Liver (tissue), 9 donors: ENCODE measurements around the gene TMEM107. TPM values are rescaled to one million over a fixed set of nuclear protein-coding genes. Genes with fewer than 3 reads are reported as not detected.

Source experiments
- DNase-seq: peaks from one replicate; pipeline ENCODE4 v3.0.0-alpha.2; 2017; ENCODE audit warnings: low spot score
- H3K27ac ChIP-seq, 2 donors: one replicate each; pipeline ENCODE4 v1.7.0; 2013; ENCODE audit warnings: inconsistent platforms in 2 of 2, low read length in 2 of 2, control low read depth in 1 of 2, low read depth in 1 of 2, mild to moderate bottlenecking in 1 of 2
- H3K27me3 ChIP-seq, 4 donors: one replicate each; pipeline versions ENCODE4 v1.6.1 to v1.7.0; 2013; ENCODE audit warnings: low read length in 3 of 4, inconsistent platforms in 1 of 4, mild to moderate bottlenecking in 1 of 4, moderate library complexity in 1 of 4; ENCODE audit not compliant: control insufficient read depth in 4 of 4, insufficient read depth in 4 of 4
- H3K36me3 ChIP-seq, 4 donors: one replicate each; pipeline versions ENCODE4 v1.6.1 to v1.7.0; 2013; ENCODE audit warnings: low read length in 3 of 4, mild to moderate bottlenecking in 3 of 4, low read depth in 1 of 4, moderate library complexity in 1 of 4; ENCODE audit not compliant: control insufficient read depth in 4 of 4, insufficient read depth in 3 of 4
- H3K4me1 ChIP-seq, 4 donors: one replicate each; pipeline versions ENCODE4 v1.6.1 to v1.7.0; 2013; ENCODE audit warnings: low read length in 3 of 4, mild to moderate bottlenecking in 3 of 4, moderate library complexity in 1 of 4; ENCODE audit not compliant: control insufficient read depth in 4 of 4, insufficient read depth in 4 of 4
- H3K4me3 ChIP-seq, 3 donors: one replicate each; pipeline versions ENCODE4 v1.6.1 to v1.7.0; 2013; ENCODE audit warnings: low read length in 3 of 3, control low read depth in 1 of 3, low read depth in 1 of 3, mild to moderate bottlenecking in 1 of 3
- H3K9ac ChIP-seq, 2 donors: one replicate each; pipeline ENCODE4 v1.7.0; 2013; ENCODE audit warnings: low read length in 2 of 2, mild to moderate bottlenecking in 2 of 2, moderate library complexity in 2 of 2, control low read depth in 1 of 2, low read depth in 1 of 2
- H3K9me3 ChIP-seq, 4 donors: one replicate each; pipeline versions ENCODE4 v1.6.1 to v1.7.0; 2013; ENCODE audit warnings: low read length in 3 of 4; ENCODE audit not compliant: control insufficient read depth in 4 of 4
- ATF3 ChIP-seq: IDR thresholded peaks from 2 replicates; pipeline ENCODE4 v1.6.1; 2016; ENCODE audit warnings: antibody characterized with exemption
- CTCF ChIP-seq: fragments of 150-350 bp; IDR thresholded peaks from 2 replicates; pipeline ENCODE4 v1.5.1; 2017; ENCODE audit warnings: improper control_type of control experiment, low read depth, low read length; ENCODE audit not compliant: missing input control
- EGR1 ChIP-seq, 2 donors: IDR thresholded peaks; 2 replicates each; pipeline ENCODE4 v1.6.1; 2016 to 2018; ENCODE audit warnings: antibody characterized with exemption in 2 of 2, low read depth in 2 of 2
- FOXA1 ChIP-seq: IDR thresholded peaks from 2 replicates; pipeline ENCODE4 v1.6.1; 2016; ENCODE audit warnings: antibody characterized with exemption
- FOXA2 ChIP-seq: IDR thresholded peaks from 2 replicates; pipeline ENCODE4 v1.6.1; 2016; ENCODE audit warnings: antibody characterized with exemption
- GABPA ChIP-seq, 2 donors: IDR thresholded peaks in 1 of 2; conservative IDR thresholded peaks in 1 of 2; 2 replicates each; pipeline ENCODE4 v1.6.1; 2016; ENCODE audit warnings: antibody characterized with exemption in 2 of 2, mild to moderate bottlenecking in 1 of 2, moderate library complexity in 1 of 2
- HNF4A ChIP-seq, 2 donors: conservative IDR thresholded peaks; 2 replicates each; pipeline ENCODE4 v1.6.1; 2016; ENCODE audit warnings: antibody characterized with exemption in 2 of 2, mild to moderate bottlenecking in 2 of 2
- HNF4G ChIP-seq: IDR thresholded peaks from 2 replicates; pipeline ENCODE4 v1.6.1; 2016; ENCODE audit warnings: antibody characterized with exemption
- JUND ChIP-seq, 2 donors: IDR thresholded peaks; 2 replicates each; pipeline ENCODE4 v1.6.1; 2016; ENCODE audit warnings: antibody characterized with exemption in 2 of 2
- MAX ChIP-seq: IDR thresholded peaks from 2 replicates; pipeline ENCODE4 v1.6.1; 2016; ENCODE audit warnings: antibody characterized with exemption
- NR2F2 ChIP-seq: IDR thresholded peaks from 2 replicates; pipeline ENCODE4 v1.6.1; 2016; ENCODE audit warnings: antibody characterized with exemption
- RAD21 ChIP-seq, 2 donors: IDR thresholded peaks; 2 replicates each; pipeline ENCODE4 v1.6.1; 2016; ENCODE audit warnings: antibody characterized with exemption in 2 of 2, mild to moderate bottlenecking in 2 of 2
- REST ChIP-seq: IDR thresholded peaks from 2 replicates; pipeline ENCODE4 v1.6.1; 2016; ENCODE audit warnings: antibody characterized with exemption, mild to moderate bottlenecking
- RXRA ChIP-seq, 2 donors: IDR thresholded peaks; 2 replicates each; pipeline ENCODE4 v1.6.1; 2017 to 2018; ENCODE audit warnings: antibody characterized with exemption in 2 of 2, mild to moderate bottlenecking in 1 of 2
- SP1 ChIP-seq: IDR thresholded peaks from 2 replicates; pipeline ENCODE4 v1.6.1; 2018; ENCODE audit warnings: antibody characterized with exemption, mild to moderate bottlenecking
- TAF1 ChIP-seq: conservative IDR thresholded peaks from 2 replicates; pipeline ENCODE4 v1.6.1; 2016; ENCODE audit warnings: antibody characterized with exemption, mild to moderate bottlenecking
- YY1 ChIP-seq: IDR thresholded peaks from 2 replicates; pipeline ENCODE4 v1.6.1; 2016; ENCODE audit warnings: antibody characterized with exemption, mild to moderate bottlenecking
- ZBTB33 ChIP-seq: IDR thresholded peaks from 2 replicates; pipeline ENCODE4 v1.6.1; 2016; ENCODE audit warnings: antibody characterized with exemption
- WGBS: extraction: QIAGEN DNeasy Blood & Tissue Kit; methylation state at CpG from one replicate; pipeline ENCODE4 v1.1.7; 2013; 5-methylcytosine and 5-hydroxymethylcytosine counted together
- polyA plus RNA-seq, 2 donors: library from polyadenylated mRNA; stranded (reverse) in 1 of 2; unstranded in 1 of 2; fragments of 200-250 nt in 1 of 2; fragments of >200 nt in 1 of 2; fragmentation: Nextera tagmentation in 1 of 2; extraction: Ambion mirVana in 1 of 2; gene quantifications; one replicate each; pipeline versions ENCODE4 v1.2.1 to v1.2.3, GENCODE V29; 2013 to 2015
- total RNA-seq, 2 donors: library from RNA; depleted of rRNA; stranded (reverse); fragments of >200 nt; gene quantifications; one replicate each; pipeline ENCODE4 v1.2.3, GENCODE V29; 2014
- donor health status: healthy.
- donor health status: healthy.
- donor health status: healthy.
- donor health status: healthy.
- donor health status: healthy.

The TMEM107 gene
- total and polyA plus RNA-seq, 4 donors, result 3.0 to 8.4 (median 4.2) TPM

- Histone ChIP-seq H3K4me3 (peak overlapping the region; percentile 28 to 51 (median 43)), H3K27ac (peak overlapping the region; percentile 90 to 91), H3K4me1 (peaks cover 2 to 31% (median 19%) of the 10 kb centered on the region in 4 donors), H3K27me3 (no peaks in the 10 kb centered on the region), H3K9me3 (no peaks in the 10 kb centered on the region), H3K36me3 (no peaks in the 10 kb centered on the region), H3K9ac (peak overlapping the region; percentile 63 to 96)
- peak; percentile 2 for TF ChIP-seq REST
- no peak for TF ChIP-seq GABPA (IDR thresholded peaks at IDR 0.05 in 1 of 2, conservative IDR thresholded peaks at IDR 0.05 in 1 of 2)
- WGBS, result 6% methylated on average over 14 of the region's 14 CpGs
- DNase-seq, result peak; percentile 36
These were observed 2.3 kb downstream of the TMEM107 start for GRCh38 chr17:8173871-8174322.

- Histone ChIP-seq H3K27me3 (no peaks in the 10 kb centered on the region), H3K27ac (peak overlapping the region; percentile 90 to 91), H3K36me3 (no peaks in the 10 kb centered on the region), H3K4me3 (peak overlapping the region in 2 of 3 donors; percentile 28 to 46), H3K4me1 (peaks cover 2 to 31% (median 19%) of the 10 kb centered on the region in 4 donors), H3K9ac (peak overlapping the region; percentile 63 to 96), H3K9me3 (no peaks in the 10 kb centered on the region)
- WGBS, result under 1% methylated on average over 23 of the region's 23 CpGs
- TF ChIP-seq SP1 (peak; percentile 93), HNF4G (no peak), REST (peak; percentile 85), FOXA2 (peak; percentile 51), FOXA1 (peak; percentile 77), NR2F2 (peak; percentile 72), YY1 (peak; percentile 90), EGR1 (IDR thresholded peaks at IDR 0.05; ENCODE audit: low read depth in 2 of 2) (peak; percentile 64 to 80), ATF3 (peak; percentile 89), JUND (IDR thresholded peaks at IDR 0.05) (peak; percentile 64 to 77), RXRA (IDR thresholded peaks at IDR 0.05) (peak; percentile 68 to 81), TAF1 (peak; percentile 76), RAD21 (IDR thresholded peaks at IDR 0.05) (peak; percentile 37 to 57), GABPA (IDR thresholded peaks at IDR 0.05 in 1 of 2, conservative IDR thresholded peaks at IDR 0.05 in 1 of 2) (peak; percentile 32 to 74), CTCF (no peak), HNF4A (conservative IDR thresholded peaks at IDR 0.05) (peak; percentile 46 to 60), ZBTB33 (peak; percentile 92), MAX (peak; percentile 79)
- peak; percentile 71 for DNase-seq
These were observed 2.9 kb downstream of the TMEM107 start for GRCh38 chr17:8173056-8173870.
